CD4-positive, alpha-beta T cell treated with Interleukin-17A for 1 hour (primary cell): Measurements from ENCODE around the gene GRPEL1.

Experiments used
- DNase-seq: peaks from one replicate; pipeline ENCODE4 v3.0.0-alpha.2; 2020

GRPEL1 gene

GRCh38 chr4:7062816-7063215 is 5.0 kb downstream of the GRPEL1 start:
- no peak for DNase-seq

- DNase-seq: no peak
Observed at GRCh38 chr4:7061815-7062214, 6.0 kb downstream of the GRPEL1 start.

- DNase-seq: no peak
Observed at GRCh38 chr4:7060346-7061150, 7.3 kb downstream of the GRPEL1 start.

DNA sequence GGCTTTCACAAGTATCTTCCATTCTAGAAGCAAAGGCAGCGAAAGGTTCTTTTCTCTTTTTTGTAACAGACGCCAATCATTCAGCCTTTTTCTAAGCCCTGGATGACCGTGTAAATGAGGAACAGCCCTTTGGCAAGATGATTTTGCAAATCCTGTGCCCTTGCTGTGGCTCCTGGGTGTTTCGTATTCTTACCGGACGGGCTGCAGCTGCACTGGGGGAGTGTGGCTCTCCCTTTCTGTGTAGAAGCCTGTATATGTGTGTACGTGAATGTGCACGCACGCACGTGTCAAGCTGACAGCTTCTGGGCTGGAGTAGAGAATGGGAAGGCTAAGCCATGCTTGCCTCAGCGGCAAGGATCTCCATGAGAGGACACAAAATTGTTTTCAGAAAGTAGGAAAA is 8.2 kb downstream of the GRPEL1 start:
- DNase-seq: no peak

DNA sequence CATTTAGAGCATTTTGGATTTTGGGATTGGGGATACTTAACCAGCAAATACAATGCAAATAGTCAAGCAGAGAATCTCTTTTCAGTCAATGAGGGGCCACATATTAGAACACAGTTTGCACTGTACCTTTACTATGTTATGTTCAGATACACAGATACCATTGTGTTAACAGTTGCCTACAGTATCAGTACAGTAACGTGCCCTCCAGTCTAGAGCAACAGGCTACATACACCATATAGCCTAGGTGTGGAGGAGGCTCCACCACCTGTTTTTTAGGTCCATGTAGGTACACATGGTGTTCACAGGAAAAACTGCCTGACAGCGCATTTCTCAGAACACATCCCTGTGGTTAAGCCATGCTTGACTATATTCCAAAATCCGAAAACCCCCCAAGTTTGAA is 9.1 kb downstream of the GRPEL1 start:
- no peak for DNase-seq

- no peak for DNase-seq
Observed at GRCh38 chr4:7055990-7056325, 11.9 kb downstream of the GRPEL1 start.

DNA sequence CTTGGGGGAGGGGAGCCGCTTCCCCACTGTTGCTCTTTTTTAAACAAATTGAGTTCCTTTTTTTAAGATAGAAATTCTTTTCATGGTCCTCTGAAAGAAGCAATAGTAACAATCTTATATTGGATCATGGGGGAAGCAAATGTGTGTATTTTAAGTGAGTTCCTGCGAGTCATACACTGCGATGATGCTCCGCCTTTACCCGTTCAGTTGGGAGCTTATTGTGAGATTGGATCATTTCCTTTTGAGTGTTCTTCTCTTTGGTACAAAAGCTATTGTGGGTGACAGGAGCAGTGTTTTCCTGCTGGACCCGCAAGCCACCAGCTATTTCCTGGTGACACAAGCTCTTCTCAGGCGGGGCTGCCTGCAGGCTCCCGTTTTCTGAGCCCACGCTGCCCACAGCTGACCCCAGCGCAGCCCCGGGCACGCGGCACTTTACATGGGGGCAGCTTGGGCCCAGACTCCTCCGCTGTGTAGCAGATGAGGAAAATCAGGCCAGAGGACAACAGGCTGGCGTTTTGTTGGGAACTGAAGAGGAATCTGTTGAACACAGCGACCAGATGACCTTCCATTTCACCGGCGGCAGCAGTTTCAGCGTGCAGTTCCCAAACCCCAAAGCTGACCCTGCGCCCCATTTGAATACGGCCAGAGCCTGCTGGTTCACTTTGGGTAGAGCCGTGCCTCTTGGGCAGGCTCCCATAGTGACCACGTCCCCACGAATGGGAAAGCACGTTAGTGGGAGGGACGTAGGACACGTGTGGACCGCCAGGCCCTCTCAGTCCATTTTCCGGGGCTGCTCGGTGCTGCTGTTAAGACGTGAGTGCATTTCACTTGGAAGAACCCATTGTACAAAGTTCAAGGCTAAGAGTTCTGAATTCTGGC is 12.5 kb downstream of the GRPEL1 start:
- DNase-seq: no peak

DNA sequence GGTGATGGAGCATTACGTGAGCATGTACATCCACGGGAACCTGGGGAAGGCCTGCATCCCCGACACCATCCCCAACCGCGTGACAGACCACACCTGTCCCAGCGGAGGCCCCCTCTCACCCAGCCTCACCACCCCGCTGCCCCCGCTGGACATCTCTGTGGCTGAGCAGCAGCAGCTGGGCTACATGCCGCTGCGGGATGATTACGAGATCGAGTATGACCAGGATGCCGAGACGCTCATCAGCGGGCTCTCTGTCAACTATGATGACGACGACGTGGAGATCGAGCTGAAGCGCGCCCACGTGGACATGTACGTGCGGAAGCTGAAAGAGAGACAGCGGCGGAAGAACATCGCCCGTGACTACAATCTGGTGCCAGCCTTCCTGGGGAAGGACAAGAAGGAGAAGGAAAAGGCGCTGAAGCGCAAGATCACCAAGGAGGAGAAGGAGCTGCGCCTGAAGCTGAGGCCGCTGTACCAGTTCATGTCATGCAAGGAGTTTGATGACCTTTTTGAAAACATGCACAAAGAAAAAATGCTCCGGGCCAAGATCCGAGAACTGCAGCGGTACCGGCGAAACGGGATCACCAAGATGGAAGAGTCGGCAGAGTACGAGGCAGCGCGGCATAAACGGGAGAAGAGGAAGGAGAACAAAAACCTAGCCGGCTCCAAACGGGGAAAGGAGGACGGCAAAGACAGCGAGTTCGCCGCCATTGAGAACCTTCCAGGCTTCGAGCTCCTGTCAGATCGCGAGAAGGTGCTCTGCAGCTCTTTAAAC is 13.6 kb downstream of the GRPEL1 start:
- DNase-seq: no peak

DNA sequence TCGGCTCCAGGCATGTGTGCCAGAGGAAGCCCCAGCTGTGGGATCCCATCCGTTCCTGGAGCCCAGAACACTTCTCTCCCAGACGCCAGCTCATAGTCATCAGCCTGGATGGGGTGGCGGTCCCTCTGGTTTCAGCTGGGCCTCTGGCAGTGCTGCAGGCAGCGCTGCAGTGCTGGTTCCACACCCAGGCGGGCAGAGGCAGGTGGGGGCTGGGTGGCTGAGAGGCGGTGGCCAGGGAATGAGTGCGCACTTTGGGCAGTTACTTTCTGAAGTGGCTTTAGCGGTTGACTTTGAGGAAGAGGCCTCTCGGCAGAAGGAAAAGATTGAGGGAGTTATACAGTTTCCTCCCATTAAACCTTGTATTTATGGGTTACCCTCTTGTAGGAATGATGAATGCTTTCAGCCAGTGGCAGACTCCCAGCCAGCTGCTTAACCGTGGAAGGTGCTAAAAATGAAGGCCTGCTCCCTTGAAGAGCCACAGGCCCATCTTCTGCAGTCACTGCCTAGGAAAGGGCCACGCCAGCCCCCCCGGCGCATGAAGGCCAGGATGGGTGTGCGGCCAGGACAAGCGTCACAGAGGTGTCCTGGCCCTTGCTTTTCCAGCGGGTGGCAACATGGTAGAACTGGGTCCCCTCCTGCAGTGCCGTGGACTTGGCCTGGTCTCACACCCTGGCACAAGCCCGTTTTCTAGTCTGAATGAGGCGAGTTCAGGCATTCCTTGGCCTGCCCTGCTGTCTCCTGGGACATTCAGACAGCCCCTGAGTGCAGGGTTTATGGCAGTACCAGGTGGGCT is 14.7 kb downstream of the GRPEL1 start:
- DNase-seq: no peak

DNA sequence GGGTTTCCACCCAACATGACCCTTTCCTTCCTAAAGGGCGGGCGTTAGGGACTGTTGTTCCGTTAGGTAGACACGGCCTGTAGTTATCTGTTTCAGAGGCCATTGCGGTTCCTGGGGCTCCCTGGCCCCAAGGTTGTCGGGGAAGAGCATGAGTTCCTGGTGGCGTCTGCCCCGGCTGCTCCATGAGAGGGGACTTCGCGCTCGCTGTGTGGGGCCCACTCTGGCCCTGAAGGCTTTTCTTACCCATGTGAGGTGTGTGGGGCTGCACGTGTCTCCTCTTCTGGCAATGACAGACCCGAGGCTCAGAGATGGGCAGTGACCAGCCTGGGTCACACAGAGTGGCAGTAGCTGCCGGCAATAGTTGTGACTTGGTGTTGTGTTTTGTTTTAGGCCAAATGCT is 15.6 kb downstream of the GRPEL1 start:
- no peak for DNase-seq

DNA sequence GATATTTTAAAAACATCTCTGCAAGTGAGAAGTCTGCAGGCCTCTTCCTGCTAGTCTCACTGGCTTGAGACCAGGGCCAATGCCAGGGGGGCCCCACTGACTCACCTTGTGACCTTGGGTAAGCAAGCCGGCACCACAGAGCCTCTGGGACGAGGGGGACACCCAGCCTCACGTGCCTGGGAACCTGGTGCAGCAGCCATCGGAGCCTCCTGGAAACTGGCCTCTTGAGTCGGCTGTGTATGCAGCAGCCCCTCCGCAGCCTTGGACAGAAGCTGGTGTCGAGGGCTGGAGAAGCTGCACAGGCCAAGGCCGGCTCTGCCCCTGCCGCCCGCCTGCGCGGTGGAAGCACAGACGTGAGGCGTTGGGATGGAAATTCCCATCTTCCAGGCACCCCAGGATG is 16.0 kb downstream of the GRPEL1 start:
- no peak for DNase-seq

DNA sequence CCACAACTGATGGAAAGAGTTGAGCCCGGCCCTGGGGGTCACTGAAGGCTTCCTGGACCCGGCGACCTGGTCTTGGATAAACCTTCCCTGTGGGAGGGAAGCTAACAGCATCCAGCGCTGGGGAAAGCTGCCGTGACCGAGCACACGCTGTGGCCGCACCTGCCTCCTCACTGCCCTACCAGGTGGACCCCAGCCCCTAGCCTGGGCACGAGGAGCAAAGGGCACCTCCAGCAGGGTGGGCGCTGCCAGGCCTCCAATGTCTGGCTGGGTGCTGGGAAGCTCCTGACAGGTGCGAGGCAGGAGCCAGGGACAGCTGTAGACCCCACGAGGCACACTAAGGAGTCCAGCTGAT is 16.7 kb downstream of the GRPEL1 start:
- DNase-seq: no peak

GRCh38 chr4:7050481-7051143 is 17.3 kb downstream of the GRPEL1 start:
- DNase-seq: no peak

- no peak for DNase-seq
Observed at GRCh38 chr4:7049739-7050138, 18.1 kb downstream of the GRPEL1 start.

- DNase-seq: no peak
Observed at GRCh38 chr4:7049295-7049694, 18.6 kb downstream of the GRPEL1 start.

- no peak for DNase-seq
Observed at GRCh38 chr4:7048642-7049041, 19.2 kb downstream of the GRPEL1 start.

DNA sequence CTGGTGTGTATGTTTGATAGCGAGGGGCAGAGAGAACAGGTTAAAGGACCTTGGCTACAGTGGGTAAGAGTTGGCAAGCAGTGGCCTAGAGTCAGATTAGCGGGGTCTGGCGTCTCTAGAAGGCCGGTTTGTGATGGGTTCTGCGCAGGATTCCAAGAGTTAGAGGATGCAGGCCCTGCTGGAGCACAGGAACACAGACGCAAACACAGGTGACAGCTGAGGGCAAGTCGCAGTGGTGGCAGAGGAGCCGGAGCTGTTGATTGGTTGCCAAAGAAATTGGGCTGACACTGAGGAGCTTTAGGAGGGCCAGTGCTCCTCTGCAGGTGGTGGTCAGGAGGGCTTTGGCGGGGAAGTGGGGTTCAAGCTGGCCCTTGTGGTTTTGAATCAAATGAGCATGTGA is 20.9 kb downstream of the GRPEL1 start:
- DNase-seq: no peak

DNA sequence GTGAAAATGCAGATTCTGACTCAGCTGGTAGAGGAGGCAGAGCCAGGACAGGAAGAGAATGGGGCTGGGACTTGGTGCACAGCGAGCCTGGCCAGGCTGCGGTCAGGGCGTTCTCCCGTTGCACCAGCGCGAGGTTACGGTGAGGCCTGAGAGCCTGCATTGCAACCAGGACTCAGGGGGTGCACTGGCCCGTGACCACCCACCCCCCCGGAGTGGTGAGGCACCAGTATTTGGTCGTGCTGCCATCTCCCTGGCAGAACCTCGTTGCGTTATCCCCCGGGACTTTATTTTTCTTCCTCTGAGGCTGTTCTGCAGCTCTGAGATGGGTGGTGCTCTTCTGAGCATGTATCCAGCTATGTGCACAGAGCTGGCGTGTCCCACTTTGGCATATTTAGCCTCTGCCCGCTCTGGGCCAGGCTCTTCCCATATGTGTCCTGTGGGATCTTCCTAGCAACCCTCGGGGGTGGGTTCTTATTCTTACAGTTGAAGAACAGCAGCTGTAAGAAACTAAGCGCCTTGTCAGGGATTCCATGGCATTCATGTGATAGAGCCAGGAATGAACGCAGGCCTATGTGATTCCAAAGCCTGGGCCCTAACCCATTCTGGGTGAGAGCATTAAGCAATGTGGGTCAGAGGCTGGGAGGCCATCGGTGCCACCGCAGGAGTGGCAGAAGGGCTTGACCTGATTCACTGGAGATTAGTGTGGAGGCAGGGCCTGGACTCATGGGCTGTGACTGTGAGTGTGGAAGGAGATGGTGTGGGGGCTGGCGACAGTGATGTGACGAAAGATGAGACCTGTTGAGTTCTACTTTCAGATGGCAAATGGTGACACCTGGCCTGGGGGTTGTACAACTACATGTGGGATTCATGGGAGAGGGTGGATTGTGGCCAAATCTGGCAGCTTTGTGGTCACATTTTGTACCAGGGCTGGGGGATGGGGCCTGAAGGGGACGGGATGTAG is 21.6 kb downstream of the GRPEL1 start:
- DNase-seq: no peak

DNA sequence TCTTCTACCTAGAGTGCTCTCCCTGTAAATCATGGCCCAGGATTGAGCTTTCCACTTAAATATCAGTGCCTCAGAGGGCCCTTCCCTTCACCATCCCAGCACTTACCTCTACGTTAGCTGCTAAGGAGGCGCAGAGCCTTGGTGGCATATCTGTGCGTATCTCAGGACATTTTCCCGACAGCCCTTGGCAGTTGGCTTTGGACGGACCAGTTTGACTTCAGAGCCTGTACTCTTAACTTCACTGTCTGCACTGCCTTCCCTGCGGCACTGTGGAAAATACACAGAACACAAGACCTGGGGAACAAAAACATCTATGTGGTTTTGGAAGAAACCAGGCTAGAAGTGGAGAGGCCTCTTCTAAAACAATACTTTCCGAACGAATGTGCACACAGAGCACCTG is 22.3 kb downstream of the GRPEL1 start:
- DNase-seq: no peak

- no peak for DNase-seq
Observed at GRCh38 chr4:7044137-7044930, 23.5 kb downstream of the GRPEL1 start.
